Tibial artery (tissue), 4 donors: ENCODE data around the gene SSTR5.

Source experiments
- DNase-seq, 2 donors: peaks; one replicate each; pipeline ENCODE4 v3.0.0-alpha.2; 2019
- H3K27ac ChIP-seq, 2 donors: fragments of 200-600 bp; sonication (generic) in 1 of 2; 1 replicate in 1 of 2; 2 replicates in 1 of 2; pipeline ENCODE4 v1.5.1; 2018 to 2019; ENCODE audit warnings: mild to moderate bottlenecking in 1 of 2
- H3K27me3 ChIP-seq, 2 donors: fragments of 200-600 bp; sonication (generic) in 1 of 2; one replicate each; pipeline versions ENCODE4 v1.5.1 to v1.6.0; 2016 to 2019
- H3K36me3 ChIP-seq, 3 donors: fragments of 200-600 bp; sonication (generic) in 2 of 3; one replicate each; pipeline ENCODE4 v1.5.1; 2016 to 2019; ENCODE audit warnings: mild to moderate bottlenecking in 2 of 3
- H3K4me1 ChIP-seq, 4 donors: fragments of 200-600 bp; sonication (generic) in 2 of 4; 1 replicate in 3 of 4; 2 replicates in 1 of 4; pipeline ENCODE4 v1.5.1; 2016 to 2019
- H3K4me3 ChIP-seq, 2 donors: fragments of 200-600 bp; sonication (generic) in 1 of 2; 1 replicate in 1 of 2; 2 replicates in 1 of 2; pipeline ENCODE4 v1.5.1; 2018 to 2019; ENCODE audit warnings: mild to moderate bottlenecking in 2 of 2
- H3K9me3 ChIP-seq, 3 donors: fragments of 200-600 bp; sonication (generic) in 1 of 3; one replicate each; pipeline ENCODE4 v1.5.1; 2016 to 2019
- CTCF ChIP-seq, 2 experiments: fragments of 200-600 bp in 1 of 2; fragments of 450-650 bp in 1 of 2; IDR thresholded peaks; one replicate each; pipeline ENCODE4 v1.5.1; 2017 to 2019; ENCODE audit warnings: antibody characterized with exemption in 2 of 2, mild to moderate bottlenecking in 1 of 2, moderate library complexity in 1 of 2
- intact Hi-C: fragments of 100-400 bp; cut with DNase I; formaldehyde crosslinking; loops from one replicate; pipeline ENCODE4 v1.15.0; 2023; ENCODE audit warnings: low total_unique reads

Gene SSTR5

GRCh38 chr16:1045310-1045992 is 27.1 kb upstream of the SSTR5 start:
- no peak for DNase-seq

GRCh38 chr16:1045993-1046911 is 26.3 kb upstream of the SSTR5 start:
- TF ChIP-seq CTCF (IDR thresholded peaks at IDR 0.05) = no peak
- Histone ChIP-seq H3K36me3 (no peaks in the 10 kb centered on the region), H3K27ac (no peak overlapping the region), H3K4me1 (peaks cover 0 to 35% (median 7%) of the 10 kb centered on the region in 4 donors), H3K9me3 (peaks cover 0 to 6% (median 0%) of the 10 kb centered on the region in 3 donors), H3K27me3 (peaks cover 0 to 97% of the 10 kb centered on the region in 2 donors), H3K4me3 (no peak overlapping the region)
- intact Hi-C loops = no loop called here
- DNase-seq = no peak

More at GRCh38 chr16:1045310-1045992, 27.1 kb upstream of the SSTR5 start:
- Histone ChIP-seq H3K9me3 (peaks cover 0 to 6% (median 0%) of the 10 kb centered on the region in 3 donors), H3K27ac (no peak overlapping the region), H3K4me1 (peaks cover 0 to 35% (median 7%) of the 10 kb centered on the region in 4 donors), H3K4me3 (no peak overlapping the region), H3K27me3 (peaks cover 0 to 95% of the 10 kb centered on the region in 2 donors), H3K36me3 (no peaks in the 10 kb centered on the region)
- intact Hi-C loops = no loop called here
- TF ChIP-seq CTCF (IDR thresholded peaks at IDR 0.05) = no peak

GRCh38 chr16:1047123-1047522 is 25.4 kb upstream of the SSTR5 start:
- Histone ChIP-seq H3K27me3 (peaks cover 0 to 96% of the 10 kb centered on the region in 2 donors), H3K36me3 (no peaks in the 10 kb centered on the region), H3K4me3 (no peak overlapping the region), H3K27ac (no peak overlapping the region), H3K9me3 (no peaks in the 10 kb centered on the region), H3K4me1 (peaks cover 0 to 35% (median 7%) of the 10 kb centered on the region in 4 donors)
- intact Hi-C loops = no loop called here
- DNase-seq = no peak
- no peak for TF ChIP-seq CTCF (IDR thresholded peaks at IDR 0.05)

GRCh38 chr16:1047801-1048200 is 24.7 kb upstream of the SSTR5 start:
- Histone ChIP-seq H3K36me3 (no peaks in the 10 kb centered on the region), H3K9me3 (no peaks in the 10 kb centered on the region), H3K27me3 (peaks cover 0 to 96% of the 10 kb centered on the region in 2 donors), H3K4me3 (no peak overlapping the region), H3K4me1 (peaks cover 0 to 35% (median 7%) of the 10 kb centered on the region in 4 donors), H3K27ac (no peak overlapping the region)
- intact Hi-C loops = no loop called here
- TF ChIP-seq CTCF (IDR thresholded peaks at IDR 0.05) = no peak
- no peak for DNase-seq

- Histone ChIP-seq H3K36me3 (no peaks in the 10 kb centered on the region), H3K9me3 (no peaks in the 10 kb centered on the region), H3K4me1 (peaks cover 0 to 35% (median 7%) of the 10 kb centered on the region in 4 donors), H3K27ac (no peak overlapping the region), H3K4me3 (no peak overlapping the region), H3K27me3 (peaks cover 0 to 98% of the 10 kb centered on the region in 2 donors)
- TF ChIP-seq CTCF (IDR thresholded peaks at IDR 0.05) = no peak
- intact Hi-C loops = no loop called here
- no peak for DNase-seq
These were observed 24.0 kb upstream of the SSTR5 start for GRCh38 chr16:1048442-1049112.
